Stimulated activated CD4-positive, alpha-beta T cell treated with anti-CD3 and anti-CD28 coated beads, Interleukin-12 subunit alpha, Interleukin-12 subunit beta, amount 100 ng/mL, for 4 hours (primary cell): ENCODE measurements around the gene FLT3.
"Not testable (repeated sequence)": the region's sequence is repeated elsewhere in the genome, so short reads cannot be mapped to it uniquely, and the experiment has no call there.

Experiments
- DNase-seq: peaks from one replicate; pipeline ENCODE4 v3.0.0-alpha.2; 2020

FLT3 gene

DNA sequence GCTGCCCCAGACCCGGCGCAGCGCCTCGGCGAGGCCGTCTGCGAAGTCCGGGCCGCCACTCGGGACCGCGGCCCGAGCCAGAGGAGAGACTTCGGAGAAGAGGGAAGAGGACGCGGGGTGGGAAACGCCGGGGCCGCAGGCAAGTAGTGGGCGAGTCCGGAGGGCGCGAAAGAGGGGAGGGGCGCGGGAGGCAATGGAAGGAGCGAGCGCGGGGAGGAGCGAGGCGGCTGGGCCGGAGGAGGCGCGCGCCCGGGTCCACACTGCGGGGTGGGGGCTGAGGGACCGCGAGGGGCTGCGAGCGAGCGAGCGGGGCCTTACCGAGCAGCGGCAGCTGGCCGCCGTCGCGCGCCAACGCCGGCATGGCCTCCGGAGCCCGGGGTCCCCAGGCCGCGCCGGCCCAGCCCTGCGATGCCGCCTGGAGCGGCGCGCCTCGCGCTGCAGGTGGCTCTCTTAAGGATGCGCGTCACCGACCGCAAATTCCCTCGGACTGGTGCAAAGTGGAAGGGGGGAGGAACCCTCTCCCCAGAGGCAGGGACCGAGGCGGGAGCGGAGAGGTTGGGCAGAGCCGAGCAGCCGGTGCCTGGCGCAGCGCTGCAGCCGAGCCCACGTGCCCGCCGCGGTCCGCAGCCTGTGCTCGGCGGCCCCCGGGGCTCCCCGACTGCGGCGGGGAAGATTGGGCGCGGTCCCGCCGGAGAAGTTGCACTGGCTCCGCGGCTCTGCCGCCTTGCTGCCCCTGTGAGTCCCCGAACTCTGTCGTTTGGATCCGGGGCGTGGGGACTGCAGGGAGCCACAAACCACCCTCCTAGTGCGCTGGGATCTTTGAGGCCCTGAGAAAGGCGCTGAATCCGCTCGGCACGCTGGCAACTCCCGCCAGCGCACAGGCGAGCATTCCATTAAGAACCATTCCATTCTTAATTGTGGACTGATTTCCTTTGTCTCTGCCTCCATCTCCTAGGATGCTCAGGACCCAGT lies at the start of gene FLT3:
FLT3 (minus strand) TSS at position 427 of the 972 bp plus-strand sequence; CDS start at position 361, 66 bp downstream.
- peak; percentile 15 for DNase-seq

DNA sequence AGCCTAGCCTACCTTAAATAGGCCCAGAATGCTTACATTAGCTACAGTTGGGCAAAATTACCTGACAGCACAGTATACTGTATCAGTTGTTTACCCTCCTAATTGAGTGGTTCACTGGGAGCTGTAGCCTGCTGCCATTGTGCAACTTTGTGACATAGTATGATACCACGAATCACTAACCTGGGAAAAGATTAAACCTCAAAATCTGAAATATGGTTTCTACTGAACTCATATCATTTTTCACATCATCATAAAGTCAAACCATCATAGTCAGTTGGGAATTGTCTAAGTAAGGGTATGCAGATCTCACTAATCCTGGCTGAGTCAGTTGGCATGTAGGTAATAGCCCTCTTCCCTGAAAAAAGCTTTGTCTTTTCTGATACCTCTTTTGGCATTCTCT lies 47.1 kb upstream of the FLT3 start:
- no peak for DNase-seq

DNA sequence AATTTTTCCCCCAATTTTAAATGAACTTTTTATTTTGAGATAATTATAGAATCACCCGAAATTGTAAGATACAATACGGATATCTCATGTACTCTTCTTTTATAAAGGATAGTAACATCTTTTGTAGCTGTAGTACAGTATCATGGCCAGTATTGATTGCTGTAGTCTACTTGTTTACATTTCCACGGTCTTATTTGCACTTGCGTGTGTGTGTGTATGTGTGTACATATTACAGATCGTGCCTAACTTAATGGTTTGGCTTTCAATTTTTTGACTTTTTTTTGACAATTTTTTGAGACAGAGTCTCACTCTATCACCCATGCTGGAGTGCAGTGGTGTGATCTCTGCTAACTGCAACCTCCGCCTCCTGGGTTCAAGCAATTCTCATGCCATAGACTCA lies 44.7 kb upstream of the FLT3 start:
- DNase-seq = no peak

DNA sequence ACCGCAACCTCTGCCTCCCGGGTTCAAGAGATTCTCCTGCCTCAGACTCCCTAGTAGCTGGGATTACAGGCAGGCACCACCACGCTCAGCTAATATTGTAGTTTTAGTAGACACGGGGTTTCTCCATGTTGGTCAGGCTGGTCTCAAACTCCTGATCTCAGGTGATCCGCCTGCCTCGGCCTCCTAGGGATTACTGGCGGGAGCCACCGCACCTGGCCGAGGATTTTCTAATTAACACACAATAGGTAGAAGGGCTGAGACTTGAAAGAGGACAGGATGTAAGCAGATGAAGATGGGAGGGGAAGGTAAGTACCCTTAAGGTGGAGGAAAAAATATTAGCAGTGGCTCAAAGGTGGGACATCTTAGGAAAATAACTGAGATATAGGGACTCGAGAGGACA lies 41.2 kb upstream of the FLT3 start:
- not testable (repeated sequence) for DNase-seq

DNA sequence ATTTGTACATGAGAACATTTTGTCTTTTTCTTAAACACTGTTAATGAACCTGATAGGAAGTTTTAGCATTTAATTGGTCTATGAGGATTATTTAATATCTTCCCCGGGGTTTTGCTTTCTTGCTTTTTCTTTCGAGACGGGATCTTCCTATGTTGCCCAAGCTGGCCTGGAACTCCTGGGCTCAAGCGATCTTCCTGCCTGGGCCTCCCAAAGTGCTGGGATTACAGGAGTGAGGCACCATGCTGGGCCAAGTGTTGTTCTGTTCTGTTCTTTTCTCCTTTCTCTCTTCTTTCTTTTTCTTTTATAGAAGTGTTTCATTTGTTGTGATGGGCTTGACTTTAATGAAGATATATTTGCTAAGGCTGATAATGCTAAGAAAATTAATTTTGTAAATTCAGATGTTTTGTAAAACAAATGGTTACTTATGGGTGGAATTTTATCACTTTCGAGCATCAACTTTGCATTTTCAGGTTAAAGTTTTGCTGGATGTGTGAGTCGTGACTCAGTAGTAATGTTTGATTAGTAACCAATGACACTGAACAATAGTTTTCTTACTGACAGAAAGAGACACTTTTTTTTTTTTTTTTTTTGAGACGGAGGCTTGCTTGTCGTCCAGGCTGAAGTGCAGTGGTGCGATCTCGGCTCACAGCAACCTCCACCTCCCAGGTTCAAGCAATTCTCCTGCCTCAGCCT lies 40.2 kb upstream of the FLT3 start:
- DNase-seq = no peak

DNA sequence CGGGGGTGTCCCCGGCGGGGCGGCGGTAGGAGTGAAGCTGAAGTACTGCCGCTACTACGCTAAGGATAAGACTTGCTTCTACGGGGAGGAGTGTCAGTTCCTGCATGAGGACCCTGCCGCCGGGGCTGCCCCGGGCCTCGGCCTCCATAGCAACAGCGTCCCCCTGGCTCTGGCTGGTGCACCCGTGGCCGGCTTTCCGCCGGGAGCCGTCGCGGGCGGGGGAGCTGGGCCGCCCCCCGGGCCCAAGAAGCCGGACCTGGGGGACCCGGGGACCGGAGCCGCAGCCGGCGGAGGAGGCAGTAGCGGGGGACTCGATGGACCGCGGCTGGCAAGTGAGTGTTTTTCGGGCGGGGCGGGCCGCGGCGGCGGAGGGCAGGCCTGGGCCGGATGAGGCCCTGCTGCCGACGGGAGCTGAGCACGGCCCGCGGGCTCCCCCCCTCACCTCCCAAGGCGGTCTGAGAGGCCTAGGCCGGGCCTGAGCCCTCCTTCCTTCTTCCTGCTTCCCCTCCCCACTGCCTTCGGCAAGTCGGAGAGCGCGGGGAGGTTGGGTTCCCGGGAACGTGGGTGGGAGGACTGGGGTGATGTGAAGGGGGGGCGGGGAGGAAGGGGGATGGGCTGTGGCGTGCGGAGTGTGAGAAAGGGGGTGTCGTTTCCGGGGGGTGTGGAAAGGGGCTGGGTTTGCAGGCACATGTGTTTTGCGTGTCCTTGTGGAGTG lies 38.5 kb upstream of the FLT3 start:
- DNase-seq = peak; percentile 88

DNA sequence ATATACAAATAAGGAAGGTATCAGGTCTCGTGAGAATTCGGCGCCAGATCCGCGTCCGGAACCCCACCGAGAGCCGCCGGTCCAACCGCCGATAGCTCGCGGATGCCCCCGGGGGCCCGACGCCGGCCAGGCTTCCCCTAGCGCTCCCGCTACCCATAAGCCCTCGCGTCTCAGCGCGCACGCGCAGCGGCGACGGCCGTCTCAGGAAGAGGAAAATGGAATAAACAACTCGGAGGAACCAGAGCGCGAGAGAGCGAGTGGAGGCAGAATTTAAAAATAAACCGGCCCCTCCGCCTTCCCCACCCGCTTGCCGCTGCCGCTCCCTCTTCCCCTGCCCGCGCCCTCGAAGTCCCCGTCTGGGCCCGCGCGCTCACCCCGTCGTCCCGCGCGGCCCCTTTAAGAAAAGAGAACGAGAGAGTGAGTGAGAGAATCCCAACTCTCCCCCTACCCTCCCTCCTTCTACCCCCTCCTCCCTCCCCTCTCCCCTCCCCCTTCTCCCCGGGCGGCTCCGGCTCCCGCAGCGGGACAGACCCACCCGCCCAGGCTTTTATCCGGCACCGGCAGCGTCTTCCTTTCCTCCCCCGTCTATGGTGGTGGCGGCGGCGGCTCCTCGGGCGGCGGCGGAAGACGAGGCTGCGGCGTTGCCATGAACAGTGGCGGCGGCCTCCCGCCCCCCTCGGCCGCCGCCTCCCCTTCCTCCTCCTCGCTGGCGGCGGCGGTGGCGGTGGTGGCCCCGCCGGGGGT lies 37.8 kb upstream of the FLT3 start, which contains the start of gene PAN3:
PAN3 (plus strand) TSS at position 534 of the 744 bp plus-strand sequence; CDS start at position 647, 113 bp downstream.
- DNase-seq = peak; percentile 89

DNA sequence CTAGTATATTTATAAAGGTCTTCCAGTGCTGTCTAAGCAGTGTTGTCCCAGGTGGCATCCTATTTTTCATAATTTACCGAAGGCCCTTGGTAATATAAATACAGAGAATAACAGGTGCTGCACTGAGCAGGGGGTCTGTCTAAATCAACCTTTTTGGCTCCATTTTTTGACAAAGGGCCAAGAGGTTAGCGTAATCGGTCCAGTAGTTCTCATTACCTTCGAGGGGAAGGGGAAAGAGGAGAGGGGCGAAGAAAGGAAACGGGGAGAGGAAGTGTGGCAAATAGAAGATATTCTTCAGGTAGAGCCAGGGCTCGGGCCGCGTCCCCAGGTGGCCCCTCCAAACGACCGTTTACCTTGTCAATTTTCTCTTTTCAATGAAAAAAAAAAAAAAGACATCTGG lies 37.2 kb upstream of the FLT3 start:
- no peak for DNase-seq

DNA sequence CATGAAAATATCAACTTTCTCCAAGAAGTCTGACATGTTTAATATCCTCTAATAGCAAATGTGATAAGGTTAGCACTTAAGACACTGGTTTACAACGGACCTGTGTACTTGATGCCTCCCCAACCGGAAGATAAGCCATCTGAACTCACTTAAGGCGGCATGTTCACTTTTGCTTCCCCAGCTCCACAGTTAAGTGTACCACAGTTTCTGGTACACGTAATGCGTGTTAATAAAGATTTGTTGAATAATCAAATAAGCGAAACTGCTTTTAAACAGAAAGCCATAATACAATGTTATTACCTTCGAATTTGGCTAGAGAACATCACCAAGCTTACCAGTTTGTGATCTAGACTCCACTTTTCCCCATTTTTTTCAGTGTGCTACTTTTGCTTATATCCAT lies 36.5 kb upstream of the FLT3 start:
- no peak for DNase-seq

DNA sequence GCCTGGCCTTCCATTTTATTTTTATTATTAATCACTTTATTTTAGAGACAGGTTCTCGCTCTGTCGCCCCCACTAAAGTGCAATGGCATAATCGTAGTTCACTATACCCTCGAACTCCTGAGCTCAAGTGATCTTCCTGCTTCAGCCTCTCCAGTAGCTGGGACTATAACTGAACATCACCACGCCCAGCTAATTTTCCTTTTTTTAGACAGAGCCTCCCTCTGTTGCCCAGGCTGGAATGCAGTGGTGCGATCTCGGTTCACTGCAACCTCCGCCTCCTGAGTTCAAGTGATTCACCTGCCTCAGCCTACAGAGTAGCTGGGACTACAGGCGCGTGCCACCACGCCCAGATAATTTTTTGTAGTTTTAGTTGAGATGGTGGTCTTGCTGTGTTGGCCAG lies 31.3 kb upstream of the FLT3 start:
- DNase-seq = no peak

DNA sequence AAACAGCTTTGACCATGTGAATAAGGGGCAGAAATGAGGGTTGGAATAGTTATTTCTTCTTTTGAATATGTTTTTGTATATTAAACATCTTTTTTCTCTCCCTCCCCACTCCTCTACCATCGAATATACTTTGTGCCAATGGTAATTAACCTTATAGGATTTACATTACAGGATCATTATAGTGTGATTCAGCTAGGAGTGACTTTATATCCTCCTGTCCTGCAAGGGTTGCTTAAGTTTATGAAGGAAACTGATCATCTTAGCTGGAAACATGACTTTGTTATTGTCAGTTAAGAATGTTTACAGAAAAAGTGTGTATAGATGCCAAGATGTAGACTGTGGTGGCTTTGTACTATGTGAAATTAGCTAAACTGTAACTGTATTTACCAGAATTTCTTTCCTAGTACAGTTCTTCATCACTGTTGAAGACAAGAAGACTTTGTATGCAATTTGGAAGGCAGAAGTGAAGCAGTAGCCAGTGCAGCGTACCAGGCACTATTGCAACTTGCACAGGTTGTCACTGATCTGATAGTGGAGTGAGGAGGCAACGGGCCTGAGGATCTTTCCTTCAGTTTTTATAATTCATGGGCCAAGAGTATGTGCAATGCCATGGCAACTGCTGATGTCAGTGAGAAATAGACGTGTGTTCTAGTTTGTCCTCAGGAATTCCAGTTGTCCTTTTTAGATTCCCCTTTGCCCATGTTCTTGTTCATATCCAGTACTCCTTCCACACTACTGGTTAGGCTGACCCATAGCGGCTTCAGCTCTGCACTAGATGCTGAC lies 29.7 kb upstream of the FLT3 start:
- DNase-seq = no peak

DNA sequence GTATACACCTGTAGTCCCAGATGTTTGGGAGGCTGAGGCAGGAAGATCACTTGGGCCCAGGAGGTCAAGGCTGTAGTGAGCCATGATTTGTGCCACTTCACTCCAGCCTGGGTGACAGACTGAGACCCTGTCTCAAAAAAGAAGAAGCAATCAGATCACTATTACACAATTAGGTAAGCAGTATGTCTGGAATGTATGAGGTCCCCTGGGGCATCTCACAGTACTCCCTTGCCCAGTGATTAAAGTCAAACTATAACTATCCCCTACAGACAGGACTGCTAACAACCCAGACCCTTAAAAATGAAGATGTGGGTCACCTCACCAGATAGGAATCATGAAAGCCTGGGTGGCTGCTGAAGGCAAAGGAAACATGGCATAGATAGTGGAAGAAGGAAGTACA lies 28.6 kb upstream of the FLT3 start:
- no peak for DNase-seq

DNA sequence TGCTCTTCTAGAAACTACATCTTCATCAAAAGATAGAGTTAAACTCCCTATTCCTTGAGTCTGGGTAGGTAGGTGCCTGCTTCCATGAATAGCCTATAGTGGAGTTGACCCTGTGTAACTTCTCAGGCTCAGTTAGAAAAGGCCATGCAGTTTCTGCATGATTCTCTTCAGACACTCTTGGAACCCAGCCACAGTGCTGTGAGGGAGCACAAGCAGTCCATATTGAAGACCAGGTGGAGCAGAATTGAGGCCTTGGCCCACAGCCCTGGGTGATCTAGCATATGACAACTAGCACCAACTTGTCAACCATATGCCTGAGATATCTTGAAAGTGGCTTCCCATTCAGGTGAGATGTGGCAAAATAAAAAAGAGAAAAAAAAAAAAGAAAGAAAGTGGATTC lies 27.7 kb upstream of the FLT3 start:
- no peak for DNase-seq

DNA sequence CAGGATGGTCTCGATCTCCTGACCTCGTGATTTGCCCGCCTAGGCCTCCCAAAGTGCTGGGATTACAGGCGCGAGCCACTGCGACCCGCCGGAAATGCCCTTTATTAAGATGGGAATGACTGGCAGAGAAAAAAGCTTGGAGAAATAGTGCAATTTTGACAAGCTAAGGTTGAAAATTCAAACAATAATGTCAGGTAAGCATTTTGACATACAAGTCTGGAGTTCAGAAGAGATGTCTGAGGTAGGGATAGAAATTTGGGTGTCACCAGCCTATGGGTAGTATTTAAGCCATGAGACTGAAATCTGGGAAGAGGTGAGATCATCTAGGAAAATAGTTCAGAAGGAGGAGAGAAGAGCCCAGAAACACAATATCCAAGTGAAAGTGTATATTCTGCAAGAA lies 20.8 kb upstream of the FLT3 start:
- no peak for DNase-seq

DNA sequence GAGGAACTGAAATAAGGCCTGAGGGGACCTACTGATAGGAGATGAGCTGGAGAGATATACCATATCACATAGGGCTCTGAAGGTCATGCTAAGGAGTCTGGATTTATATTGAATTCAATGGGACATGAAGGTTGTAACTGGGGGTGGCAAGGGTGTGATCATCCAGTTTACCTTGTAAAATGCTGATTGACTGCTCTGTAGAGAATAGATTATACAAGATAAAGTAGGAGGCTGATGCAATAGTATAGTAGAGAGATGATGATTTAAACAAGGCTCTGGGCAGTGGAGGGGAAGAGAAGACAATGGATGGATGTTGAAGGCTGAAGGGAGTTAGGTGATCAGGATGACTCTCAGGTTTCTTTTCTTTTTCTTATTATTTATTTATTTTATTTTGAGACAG lies 19.9 kb upstream of the FLT3 start:
- DNase-seq = no peak

DNA sequence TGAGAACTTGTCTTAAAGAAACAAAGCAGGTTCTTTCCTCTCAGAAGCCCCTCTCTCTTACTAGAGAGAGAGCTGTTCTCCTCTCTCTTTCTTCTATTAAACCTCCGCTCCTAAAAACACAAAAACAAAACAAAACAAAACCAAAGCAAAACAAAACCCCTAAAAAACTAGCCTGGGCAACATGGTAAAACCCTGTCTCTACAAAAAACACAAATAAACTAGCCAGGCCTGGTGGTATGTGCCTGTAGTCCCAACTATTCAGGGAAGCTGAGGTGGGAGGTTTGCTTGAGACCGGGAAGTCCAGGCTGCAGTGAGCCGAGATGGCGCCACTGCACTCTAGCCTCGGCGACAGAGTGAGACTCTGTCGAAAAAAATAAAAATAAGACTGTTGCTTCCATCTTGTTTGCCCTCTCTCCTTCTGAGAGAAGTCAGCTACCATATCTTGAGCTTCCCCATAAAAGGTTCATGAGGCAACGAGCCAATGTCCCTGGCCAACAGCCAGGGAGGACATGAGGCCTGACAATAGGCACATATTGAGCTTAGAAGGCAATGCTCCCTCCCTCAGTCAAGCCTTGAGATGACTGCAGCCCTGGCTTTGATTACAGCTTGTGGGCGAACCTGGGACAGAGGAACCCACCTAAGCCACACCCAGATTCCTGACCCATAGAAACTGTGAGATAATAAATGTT lies 17.5 kb upstream of the FLT3 start:
- DNase-seq = no peak

DNA sequence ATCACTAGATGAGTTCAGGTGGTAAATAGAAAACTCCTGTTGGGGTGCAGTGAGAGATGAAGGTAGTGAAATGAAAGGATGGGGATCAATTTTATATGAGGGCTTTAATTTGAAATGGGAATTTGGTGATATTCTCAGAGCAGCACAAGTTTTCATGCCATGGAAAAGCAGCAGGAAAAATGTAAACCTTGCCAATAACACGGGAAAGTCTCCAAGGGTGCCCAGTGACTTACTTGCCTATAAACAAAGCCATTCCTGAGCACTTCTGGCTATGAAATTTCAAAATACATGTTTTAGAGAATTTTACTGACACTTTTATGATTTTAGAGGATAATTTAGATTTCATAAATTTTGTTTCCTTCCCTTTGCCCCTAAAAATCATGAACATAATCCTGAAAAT lies 16.4 kb upstream of the FLT3 start:
- DNase-seq = no peak

DNA sequence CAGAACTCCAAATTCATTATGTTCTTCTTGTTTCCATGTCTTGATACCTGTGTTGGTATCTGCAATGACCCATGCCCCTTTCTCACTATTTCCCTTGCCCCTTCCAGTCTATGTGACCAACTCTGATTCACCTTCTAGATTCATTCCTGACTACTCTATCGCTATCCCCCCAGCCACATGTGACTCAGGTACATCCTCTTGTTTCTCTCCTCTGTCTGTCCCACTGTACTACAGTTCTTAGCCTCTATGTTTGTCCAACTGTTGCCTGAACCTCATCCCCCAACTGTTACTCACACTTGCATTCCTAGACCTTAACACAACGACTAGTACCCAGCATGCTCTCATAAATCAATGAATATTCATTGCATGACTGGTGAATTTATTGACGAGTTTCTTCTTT lies 10.0 kb upstream of the FLT3 start:
- no peak for DNase-seq

DNA sequence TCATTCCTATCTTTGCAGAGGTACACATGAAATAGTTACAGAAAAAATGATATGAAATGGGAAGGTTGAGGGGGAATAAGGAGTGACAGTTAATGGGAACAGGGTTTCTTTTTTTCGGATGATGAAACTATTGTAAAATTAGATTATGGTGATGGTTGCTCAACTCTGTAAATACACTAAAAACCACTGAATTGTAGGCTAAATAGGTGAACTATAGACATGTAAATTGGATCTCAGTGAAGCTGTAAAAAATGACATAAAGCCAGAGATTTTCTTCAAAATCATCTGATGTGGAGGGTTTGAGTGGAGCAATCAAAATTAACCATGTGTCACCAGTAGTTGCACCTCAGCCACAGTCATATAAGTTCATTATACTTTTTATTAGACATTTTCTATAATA lies 6.6 kb upstream of the FLT3 start:
- DNase-seq = no peak

DNA sequence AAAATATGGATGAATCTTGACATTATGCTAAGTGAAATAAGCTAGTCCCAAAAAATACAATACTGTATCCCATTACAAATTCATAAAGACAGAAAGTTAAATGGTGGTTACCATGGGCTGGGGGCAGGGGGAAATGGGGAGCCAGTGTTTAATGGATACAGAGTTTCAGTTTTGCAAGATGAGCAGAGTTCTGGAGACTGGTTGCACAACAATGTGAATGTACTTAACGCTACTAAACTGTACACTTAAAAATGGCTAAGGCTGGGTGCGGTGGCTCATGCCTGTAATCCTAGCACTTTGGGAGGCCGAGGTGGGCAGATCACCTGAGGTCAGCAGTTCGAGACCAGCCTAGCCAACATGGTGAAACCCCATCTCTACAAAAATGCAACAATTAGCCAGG lies 1.5 kb upstream of the FLT3 start:
- DNase-seq = not testable (repeated sequence)
